Prostate gland (tissue), 2 donors: ENCODE measurements around the gene KCNK1. TPM values are rescaled to one million over a fixed set of nuclear protein-coding genes. Genes with fewer than 3 reads are reported as not detected.

Source experiments
- DNase-seq: peaks from one replicate; pipeline ENCODE4 v3.0.0-alpha.2; 2019; ENCODE audit warnings: low spot score
- H3K27ac ChIP-seq, 2 donors: fragments of 200-600 bp; sonication (generic); 2 replicates each; pipeline ENCODE4 v1.5.1; 2017 to 2019
- H3K27me3 ChIP-seq: fragments of 200-600 bp; sonication (generic); replicated peaks from 2 replicates; pipeline ENCODE4 v1.5.1; 2019; ENCODE audit not compliant: insufficient read depth
- H3K36me3 ChIP-seq, 2 donors: fragments of 200-600 bp; sonication (generic); 1 replicate in 1 of 2; 2 replicates in 1 of 2; pipeline versions ENCODE4 v1.5.1 to v1.8.1; 2017 to 2019
- H3K4me1 ChIP-seq: fragments of 200-600 bp; sonication (generic); replicated peaks from 2 replicates; pipeline ENCODE4 v1.5.1; 2019
- H3K4me3 ChIP-seq, 2 donors: fragments of 200-600 bp; sonication (generic); 2 replicates each; pipeline ENCODE4 v1.5.1; 2017 to 2019
- H3K9me3 ChIP-seq: fragments of 200-600 bp; sonication (generic); 2 replicates; pipeline ENCODE4 v1.5.1; 2017
- CTCF ChIP-seq, 4 experiments: fragments of 200-600 bp in 2 of 4; fragments of 450-650 bp in 2 of 4; sonication (generic) in 2 of 4; IDR thresholded peaks; 1 replicate in 3 of 4; 2 replicates in 1 of 4; pipeline ENCODE4 v1.5.1; 2016 to 2019; ENCODE audit warnings: antibody characterized with exemption in 4 of 4, mild to moderate bottlenecking in 2 of 4, moderate library complexity in 2 of 4
- POLR2A ChIP-seq: fragments of 450-650 bp; IDR thresholded peaks from one replicate; pipeline ENCODE4 v1.6.1; 2016; ENCODE audit warnings: antibody characterized with exemption, mild to moderate bottlenecking
- POLR2AphosphoS5 ChIP-seq: sonication (generic); formaldehyde crosslinking; IDR thresholded peaks from one replicate; pipeline ENCODE4 v1.6.1; 2017; ENCODE audit warnings: antibody characterized with exemption
- WGBS: methylation state at CpG from one replicate; pipeline ENCODE4 v1.1.5; 2018; 5-methylcytosine and 5-hydroxymethylcytosine counted together
- intact Hi-C: fragments of 100-400 bp; cut with DNase I; formaldehyde crosslinking; loops from one replicate; pipeline ENCODE4 v1.14.2; 2022
- total RNA-seq, 2 donors: library from RNA; depleted of rRNA; stranded (reverse); fragments of >200 nt; gene quantifications; one replicate each; pipeline ENCODE4 v1.1.0, GENCODE V29; 2016

The KCNK1 gene
- total RNA-seq, 2 donors from 2014 or later: 4.0 to 9.7 TPM

- DNase-seq: no peak
- no peaks in the 10 kb centered on the region for H3K9me3 ChIP-seq
- intact Hi-C loops: no loop called here
- H3K4me1 ChIP-seq: no peaks in the 10 kb centered on the region
- H3K36me3 ChIP-seq: no peaks in the 10 kb centered on the region
- no peak overlapping the region for H3K27ac ChIP-seq
- TF ChIP-seq POLR2AphosphoS5: no peak
- TF ChIP-seq CTCF (IDR thresholded peaks at IDR 0.05): no peak
- TF ChIP-seq POLR2A: no peak
- H3K27me3 ChIP-seq: no peaks in the 10 kb centered on the region
- no peak overlapping the region for H3K4me3 ChIP-seq
- 66% methylated on average over 8 of the region's 8 CpGs for WGBS
These were observed 22.0 kb downstream of the KCNK1 start for GRCh38 chr1:233635765-233636502.

GRCh38 chr1:233636503-233636877 lies 22.6 kb downstream of the KCNK1 start:
- Histone ChIP-seq H3K4me1 (no peaks in the 10 kb centered on the region), H3K36me3 (no peaks in the 10 kb centered on the region), H3K27me3 (no peaks in the 10 kb centered on the region), H3K9me3 (no peaks in the 10 kb centered on the region), H3K27ac (no peak overlapping the region), H3K4me3 (no peak overlapping the region)
- intact Hi-C loops: no loop called here
- TF ChIP-seq CTCF (IDR thresholded peaks at IDR 0.05) (no peak), POLR2A (no peak), POLR2AphosphoS5 (no peak)
- no peak for DNase-seq
- WGBS: 96% methylated on average over 2 of the region's 2 CpGs

GRCh38 chr1:233638513-233638912 lies 24.6 kb downstream of the KCNK1 start:
- DNase-seq: no peak
- WGBS: 94% methylated on average over 7 of the region's 7 CpGs
- Histone ChIP-seq H3K9me3 (no peaks in the 10 kb centered on the region), H3K4me3 (no peak overlapping the region), H3K36me3 (no peaks in the 10 kb centered on the region), H3K27me3 (no peaks in the 10 kb centered on the region), H3K4me1 (no peaks in the 10 kb centered on the region), H3K27ac (no peak overlapping the region)
- no peak for TF ChIP-seq POLR2A
- TF ChIP-seq POLR2AphosphoS5: no peak
- TF ChIP-seq CTCF (IDR thresholded peaks at IDR 0.05): no peak
- intact Hi-C loops: no loop called here

GRCh38 chr1:233639611-233640010 lies 25.7 kb downstream of the KCNK1 start:
- Histone ChIP-seq H3K27me3 (no peaks in the 10 kb centered on the region), H3K36me3 (no peaks in the 10 kb centered on the region), H3K9me3 (no peaks in the 10 kb centered on the region), H3K4me3 (no peak overlapping the region), H3K27ac (no peak overlapping the region), H3K4me1 (no peaks in the 10 kb centered on the region)
- WGBS: 67% methylated on average over 5 of the region's 5 CpGs
- TF ChIP-seq CTCF (IDR thresholded peaks at IDR 0.05) (no peak), POLR2AphosphoS5 (no peak), POLR2A (no peak)
- no peak for DNase-seq
- intact Hi-C loops: no loop called here

GRCh38 chr1:233640179-233640578 lies 26.3 kb downstream of the KCNK1 start:
- WGBS: 97% methylated on average over 3 of the region's 3 CpGs
- Histone ChIP-seq H3K4me1 (no peaks in the 10 kb centered on the region), H3K36me3 (no peaks in the 10 kb centered on the region), H3K27me3 (no peaks in the 10 kb centered on the region), H3K27ac (no peak overlapping the region), H3K4me3 (no peak overlapping the region), H3K9me3 (no peaks in the 10 kb centered on the region)
- intact Hi-C loops: no loop called here
- no peak for DNase-seq
- TF ChIP-seq CTCF (IDR thresholded peaks at IDR 0.05) (no peak), POLR2AphosphoS5 (no peak), POLR2A (no peak)
